Hematopoietic multipotent progenitor cell treated with erythropoietin and hydrocortisone succinate and interleukin-3 and kit ligand, for 17 days (in vitro differentiated cells): Measurements from ENCODE around the gene SORCS2.

ENCODE experiments used
- DNase-seq: peaks from one replicate; pipeline ENCODE4 v3.0.0-alpha.2; 2015; ENCODE audit warnings: low spot score

Gene SORCS2

DNA sequence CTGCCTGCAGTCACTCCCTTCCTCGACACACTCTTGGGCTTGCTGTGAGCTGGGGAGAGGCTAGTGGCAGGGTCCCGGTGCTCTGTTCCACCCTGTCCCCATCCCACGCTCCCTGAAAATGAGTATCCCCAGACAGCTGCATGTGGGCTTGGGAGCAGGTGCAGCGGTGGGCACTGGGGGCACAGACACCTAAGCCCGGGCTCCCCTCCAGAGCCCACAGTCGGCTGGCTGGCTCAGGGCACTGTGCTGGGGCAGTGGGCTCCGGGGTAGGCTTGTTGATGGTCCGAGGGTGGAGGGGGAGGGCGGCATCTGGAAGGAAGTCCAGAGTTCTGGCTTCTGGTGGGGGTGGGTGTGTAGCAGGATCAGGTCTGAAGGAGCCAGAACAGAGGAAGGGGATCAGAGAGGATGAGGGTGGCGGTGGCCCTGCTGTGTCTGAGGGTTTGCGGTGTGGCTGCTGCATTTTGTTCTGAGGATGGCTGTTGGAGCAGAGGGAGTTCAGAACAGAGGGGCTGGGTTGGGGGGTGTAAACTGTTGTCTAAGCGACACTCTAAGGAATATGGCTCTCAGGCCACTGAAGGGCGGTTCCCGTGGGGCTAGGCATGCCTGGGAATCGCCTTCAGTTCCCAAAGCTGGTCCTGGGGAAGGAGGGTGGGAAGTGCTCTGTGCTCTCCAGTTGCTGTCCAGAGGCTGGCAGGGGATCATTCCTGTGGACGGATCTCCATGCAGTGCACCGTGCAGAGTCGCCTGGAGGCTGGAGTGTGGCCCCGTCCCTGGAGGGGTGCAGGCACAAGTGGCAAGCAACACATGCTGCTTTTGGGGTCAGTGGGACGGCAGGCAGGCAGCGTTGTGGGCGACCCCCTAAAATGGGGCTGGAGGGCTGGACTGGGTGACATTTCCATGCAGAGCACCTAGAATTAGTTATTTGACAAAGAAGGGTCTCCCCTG is 114.0 kb downstream of the SORCS2 start:
- DNase-seq, result no peak

GRCh38 chr4:7306986-7307385 is 114.6 kb downstream of the SORCS2 start:
- no peak for DNase-seq

DNA sequence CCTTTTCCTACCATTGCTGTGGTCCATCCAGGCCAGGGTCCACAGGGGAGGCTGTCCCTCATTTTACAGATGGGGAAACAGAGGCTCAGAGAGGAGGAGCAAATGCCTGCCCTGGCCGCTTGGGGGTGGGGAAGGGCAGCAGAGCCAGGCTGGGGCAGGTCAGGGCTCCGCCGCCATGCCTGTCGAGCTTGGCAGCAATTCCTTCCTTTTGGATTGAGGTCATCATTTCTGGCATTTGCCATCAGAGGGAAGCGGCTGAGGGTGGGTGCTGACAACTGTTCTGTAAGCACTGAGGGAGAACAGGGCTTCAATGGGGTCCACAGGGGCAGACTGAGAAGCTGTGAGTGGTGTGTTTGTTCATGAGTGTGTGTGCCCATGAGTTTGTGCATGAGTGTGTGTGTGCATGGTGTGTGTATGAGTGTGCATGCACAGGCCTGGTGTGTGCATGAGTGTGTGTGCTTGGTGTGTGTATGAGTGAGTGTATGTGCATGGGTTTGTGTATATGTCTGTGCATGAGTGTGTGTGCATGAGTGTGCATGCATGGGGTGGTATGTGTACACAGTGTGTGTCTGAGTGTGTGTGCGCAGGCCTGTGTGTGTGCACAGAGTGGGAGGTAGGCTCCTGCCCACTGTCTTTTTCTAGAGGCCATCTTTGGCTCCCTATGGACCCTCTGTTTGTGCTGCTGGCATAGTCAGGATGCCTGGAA is 115.2 kb downstream of the SORCS2 start:
- DNase-seq, result no peak

GRCh38 chr4:7309181-7309580 is 116.8 kb downstream of the SORCS2 start:
- no peak for DNase-seq

GRCh38 chr4:7309636-7310390 is 117.5 kb downstream of the SORCS2 start:
- no peak for DNase-seq

DNA sequence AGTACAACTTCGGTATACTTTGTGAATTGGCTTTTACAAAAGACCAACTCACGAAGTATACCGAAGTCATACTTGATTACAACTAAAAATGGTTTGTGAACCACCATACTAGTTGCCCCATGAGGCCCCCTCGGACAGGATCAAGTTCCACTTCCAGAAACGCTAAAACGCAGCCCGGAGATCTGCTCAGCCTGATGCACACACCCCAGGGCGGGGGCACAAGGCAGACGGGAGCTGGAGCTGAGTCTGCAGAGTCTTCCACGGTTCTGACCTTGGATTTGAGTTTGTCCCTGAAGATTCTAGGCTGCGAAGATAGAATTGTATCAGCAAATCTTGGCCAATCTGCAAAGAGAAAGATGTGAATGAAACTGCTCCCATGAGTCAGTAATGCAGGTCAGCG is 118.1 kb downstream of the SORCS2 start:
- DNase-seq, result no peak

DNA sequence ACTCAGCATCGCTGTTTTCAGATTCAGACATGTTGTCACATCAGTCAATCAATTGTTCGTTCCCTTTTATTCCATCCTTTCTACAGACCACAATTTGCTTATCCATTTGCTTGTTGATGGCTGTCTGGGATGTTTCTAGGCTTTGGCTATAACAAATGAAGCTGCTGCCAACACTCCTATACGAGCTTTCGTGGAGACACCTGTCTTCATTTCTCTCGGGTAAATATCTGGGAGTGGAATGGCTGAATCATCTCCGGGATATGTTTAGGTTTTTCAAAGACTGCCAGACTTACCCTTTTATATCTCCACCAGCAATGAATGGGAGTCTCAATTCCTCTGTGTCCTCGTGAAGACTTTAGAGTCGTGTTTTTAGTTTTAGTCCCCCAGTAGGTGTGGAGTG is 118.9 kb downstream of the SORCS2 start:
- DNase-seq, result no peak

- no peak for DNase-seq
These were observed 120.4 kb downstream of the SORCS2 start for GRCh38 chr4:7312691-7313090.

DNA sequence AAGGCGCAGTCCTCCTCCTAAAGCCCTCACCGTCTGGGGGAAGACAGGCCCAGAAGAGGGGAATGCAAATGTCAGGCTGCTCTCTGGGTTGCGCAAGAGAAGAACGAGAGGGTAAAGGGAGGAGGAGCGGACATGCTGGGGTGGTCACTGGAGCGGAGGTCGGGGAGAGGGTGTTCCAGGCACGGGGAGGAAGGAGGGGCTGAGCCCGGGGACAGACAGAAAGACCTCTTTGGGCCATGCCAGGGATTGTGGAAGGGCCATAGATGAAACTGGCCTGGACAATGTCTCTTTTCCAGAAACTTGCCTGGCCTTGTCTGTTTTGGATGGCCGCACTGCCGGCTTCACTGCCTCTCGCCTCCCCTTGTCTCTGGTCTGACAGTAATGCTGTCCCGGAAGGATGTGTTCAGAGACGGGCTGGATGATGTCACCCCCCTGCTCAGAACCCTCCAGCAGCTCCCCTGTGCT is 121.0 kb downstream of the SORCS2 start:
- no peak for DNase-seq

DNA sequence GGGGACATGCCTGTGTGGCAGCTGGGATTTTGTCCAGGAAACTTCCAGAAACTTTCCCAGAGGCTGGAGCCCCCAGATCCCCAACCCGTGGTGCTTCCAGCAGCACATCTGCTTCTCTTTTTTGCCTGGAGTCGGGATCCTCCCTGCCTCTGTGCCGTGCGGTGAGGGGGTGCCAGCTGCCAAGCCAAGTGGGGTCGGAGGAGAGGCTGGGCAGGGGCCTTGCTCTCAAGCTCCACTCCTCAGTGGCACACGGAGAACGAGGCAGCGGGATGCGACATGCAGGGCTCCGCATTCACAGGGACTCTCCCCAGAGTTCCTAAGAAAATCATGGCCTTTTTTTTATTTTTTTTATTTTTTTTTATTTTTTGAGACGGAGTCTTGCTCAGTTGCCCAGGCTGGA is 121.7 kb downstream of the SORCS2 start:
- DNase-seq, result no peak

DNA sequence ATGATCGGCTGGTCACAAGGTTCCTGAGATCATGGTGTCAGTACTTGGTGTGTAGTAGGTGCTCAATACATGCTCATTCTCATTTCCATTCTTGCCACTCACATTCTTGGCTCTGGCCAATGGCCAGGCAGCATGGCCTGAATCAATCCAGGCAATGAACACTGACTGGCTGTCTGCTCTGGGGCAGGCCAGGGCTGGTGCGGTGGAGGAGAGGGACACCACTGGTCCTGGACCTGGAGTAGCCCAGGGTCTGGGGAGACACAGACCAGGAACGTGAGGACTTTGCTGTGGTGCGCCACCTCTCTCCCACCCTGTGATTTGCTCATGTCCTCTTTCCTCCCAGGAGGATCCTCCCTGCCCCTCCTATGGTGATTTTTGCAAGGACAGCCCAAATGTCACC is 122.9 kb downstream of the SORCS2 start:
- no peak for DNase-seq

DNA sequence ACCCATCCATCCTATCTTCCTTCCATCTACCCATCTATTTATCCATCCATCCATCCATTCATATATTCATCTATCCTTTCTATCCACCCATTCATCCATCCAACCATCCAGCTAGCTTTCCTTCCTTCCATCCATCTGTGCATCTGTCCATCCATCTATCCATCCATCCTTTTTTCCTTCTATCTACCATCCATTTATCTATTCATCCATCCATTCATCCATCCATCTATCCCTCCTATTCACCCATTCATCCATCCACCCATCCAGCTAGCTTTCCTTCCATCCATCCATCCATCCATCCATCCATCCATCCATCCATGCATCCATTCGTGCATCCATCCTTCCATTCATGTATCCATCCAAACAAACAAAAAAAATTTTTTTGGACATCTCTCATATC is 123.6 kb downstream of the SORCS2 start:
- DNase-seq, result no peak

- DNase-seq, result no peak
These were observed 126.7 kb downstream of the SORCS2 start for GRCh38 chr4:7319024-7319423.

GRCh38 chr4:7320206-7320797 is 128.0 kb downstream of the SORCS2 start:
- no peak for DNase-seq

DNA sequence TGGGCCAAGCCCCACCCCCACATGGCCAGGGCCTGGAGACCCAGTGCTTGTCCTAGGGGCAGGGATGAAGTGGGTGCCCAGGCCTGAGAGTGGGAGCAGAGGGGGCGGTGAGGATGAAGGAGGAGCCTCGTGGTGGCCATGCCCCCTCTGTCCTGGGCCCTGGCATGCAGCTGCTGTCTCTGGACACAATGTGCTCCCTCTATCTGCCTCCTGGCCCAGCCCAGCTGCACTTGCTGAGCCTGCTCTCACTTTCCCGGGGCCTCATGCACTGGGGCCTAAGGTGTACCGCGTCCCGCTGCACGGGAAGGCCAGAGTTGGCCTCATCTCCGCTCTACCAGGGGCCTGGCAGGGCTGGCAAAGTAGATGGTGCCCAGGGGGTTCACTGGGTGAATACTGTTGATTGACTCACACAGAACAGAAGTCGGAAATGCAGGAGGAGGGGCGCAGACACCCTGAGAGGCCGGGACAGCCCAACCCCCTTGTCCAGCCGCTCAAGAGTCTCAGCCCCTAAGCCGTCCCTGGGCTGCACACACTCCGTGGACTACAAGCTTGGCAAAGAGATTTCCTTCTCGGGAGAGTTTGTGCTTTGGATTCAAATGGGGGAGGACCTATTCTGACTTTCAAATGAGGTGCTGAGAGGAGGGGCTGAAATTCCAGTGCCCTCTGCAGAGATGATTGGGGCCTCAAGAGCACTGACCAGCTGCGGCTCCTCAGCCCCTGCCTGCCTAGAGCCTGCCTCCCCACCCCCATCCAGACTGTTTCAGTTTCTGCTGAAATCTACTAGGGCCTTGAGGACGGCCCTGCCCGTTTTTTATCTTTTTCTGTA is 130.0 kb downstream of the SORCS2 start:
- no peak for DNase-seq

DNA sequence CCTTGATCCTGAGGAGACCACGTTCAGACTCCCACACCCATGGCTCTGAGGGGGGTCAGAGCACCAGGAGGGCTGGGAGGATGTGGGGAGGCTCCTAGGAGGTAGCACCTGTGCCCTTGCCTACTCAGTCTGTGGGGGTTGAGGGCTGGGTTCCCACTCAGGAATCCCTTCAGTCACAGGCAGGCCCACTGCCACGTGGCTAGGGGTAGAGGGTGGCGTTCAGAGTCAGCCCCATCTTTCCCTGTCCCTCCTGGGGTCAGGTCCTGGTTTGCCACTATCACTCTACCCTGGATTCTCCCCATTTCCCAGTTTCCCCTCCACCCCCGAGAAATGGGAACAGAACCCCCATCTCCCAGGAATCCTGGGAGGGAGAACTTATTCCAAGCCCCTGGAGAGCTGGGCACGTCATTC is 131.1 kb downstream of the SORCS2 start:
- DNase-seq, result no peak

DNA sequence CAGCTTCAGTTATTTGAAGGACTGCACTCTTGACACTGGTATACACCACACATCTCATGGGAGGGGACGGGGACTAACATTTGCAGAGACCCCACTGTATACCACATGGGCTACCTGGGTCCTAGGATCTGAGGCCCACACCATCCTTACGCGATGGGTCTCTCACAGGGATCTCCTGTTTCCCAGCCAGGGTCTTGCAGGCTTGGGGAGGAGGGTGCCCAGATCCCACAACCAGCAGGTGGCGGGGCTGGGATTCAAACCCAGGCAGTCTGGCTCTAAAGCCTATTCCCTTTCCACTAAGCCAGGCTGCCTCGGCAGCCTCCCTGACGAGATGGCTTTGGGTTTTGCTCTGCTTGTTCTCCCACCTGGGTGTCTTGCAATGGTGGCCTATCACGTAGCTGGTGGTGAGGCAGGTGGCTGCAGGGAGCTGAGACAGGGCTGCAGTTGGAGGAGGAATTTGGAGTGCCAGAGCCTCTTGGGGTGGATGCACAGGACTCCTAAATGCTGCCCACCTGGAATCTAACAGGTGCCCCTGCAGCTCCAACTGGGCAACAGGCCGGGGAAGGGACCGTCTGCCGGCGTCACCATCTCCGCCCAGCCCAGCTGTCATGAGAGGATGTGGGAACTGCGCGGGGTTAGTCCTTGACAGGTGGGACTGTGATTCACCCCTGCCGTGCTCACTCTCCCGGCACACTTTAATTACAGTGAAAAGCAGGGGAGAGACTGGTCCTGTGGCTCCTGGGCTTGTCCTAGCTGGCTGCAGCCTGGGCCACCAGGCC is 131.7 kb downstream of the SORCS2 start:
- no peak for DNase-seq

DNA sequence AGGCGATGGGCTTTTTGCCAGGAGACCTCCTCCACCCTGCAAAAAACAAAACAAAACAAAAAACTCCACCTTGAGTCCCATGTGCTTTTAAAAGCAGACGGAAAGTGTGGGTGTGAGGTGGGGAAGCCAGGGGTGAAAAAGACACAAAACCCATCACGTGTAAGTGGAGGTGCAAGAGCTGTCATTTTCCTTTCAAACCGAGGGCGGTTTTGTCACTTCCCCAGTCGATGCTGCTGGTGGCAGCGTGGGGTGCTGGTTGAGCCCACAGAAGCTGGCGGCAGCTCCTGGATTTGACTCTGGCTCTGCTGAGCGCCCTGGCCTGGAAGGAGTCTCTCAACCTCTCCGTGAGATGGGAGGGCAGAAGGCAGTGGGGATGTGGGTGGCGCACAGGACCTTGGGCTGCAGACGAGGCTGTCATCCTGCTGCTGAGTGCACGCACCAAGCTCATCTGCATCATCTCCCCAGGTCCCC is 132.3 kb downstream of the SORCS2 start:
- no peak for DNase-seq

- DNase-seq, result no peak
These were observed 133.2 kb downstream of the SORCS2 start for GRCh38 chr4:7325541-7325940.

- no peak for DNase-seq
These were observed 134.0 kb downstream of the SORCS2 start for GRCh38 chr4:7326306-7326692.
